WI38 (cell line): ENCODE measurements around the gene HAVCR1.

Experiments used
- H3K4me3 ChIP-seq: 2 replicates; pipeline ENCODE4 v1.5.1; 2011; ENCODE audit warnings: low read depth, mild to moderate bottlenecking, control low read depth, low read length
- CTCF ChIP-seq: IDR thresholded peaks from 2 replicates; pipeline ENCODE4 v1.5.1; 2012; ENCODE audit warnings: low read depth, mild to moderate bottlenecking, control low read depth, low read length

The HAVCR1 gene

GRCh38 chr5:156981481-156981880 lies 77.4 kb downstream of the HAVCR1 start:
- no peak for TF ChIP-seq CTCF
- H3K4me3 ChIP-seq = no peak overlapping the region
